ENCODE measurements around the gene GNG7.

DNA sequence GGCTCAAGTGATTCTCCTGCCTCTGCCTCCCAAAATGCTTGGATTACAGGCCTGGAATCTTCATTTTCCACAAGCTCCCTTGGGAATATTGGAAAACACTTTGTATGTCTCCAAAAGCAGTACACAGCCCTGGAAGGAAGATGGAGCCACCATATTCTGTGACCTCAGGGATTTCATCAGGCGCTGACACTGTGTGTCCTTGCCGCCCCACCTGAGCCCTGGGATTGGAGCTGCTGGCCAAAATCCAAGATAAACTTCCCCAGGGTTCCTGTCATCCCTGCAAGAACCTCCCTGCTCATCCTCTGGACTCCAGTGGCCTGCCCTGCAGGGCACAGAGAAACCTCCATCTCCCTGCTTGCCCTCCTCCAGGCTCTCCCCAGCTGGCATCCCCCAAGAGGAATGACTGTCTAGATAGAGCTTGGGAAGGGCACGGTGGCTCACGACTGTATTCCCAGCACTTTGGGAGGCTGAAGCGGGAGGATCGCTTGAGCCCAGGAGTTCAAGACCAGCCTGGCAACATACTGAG lies 1.3 kb upstream of the GNG7 start:
- TF ChIP-seq, protein P1, sequence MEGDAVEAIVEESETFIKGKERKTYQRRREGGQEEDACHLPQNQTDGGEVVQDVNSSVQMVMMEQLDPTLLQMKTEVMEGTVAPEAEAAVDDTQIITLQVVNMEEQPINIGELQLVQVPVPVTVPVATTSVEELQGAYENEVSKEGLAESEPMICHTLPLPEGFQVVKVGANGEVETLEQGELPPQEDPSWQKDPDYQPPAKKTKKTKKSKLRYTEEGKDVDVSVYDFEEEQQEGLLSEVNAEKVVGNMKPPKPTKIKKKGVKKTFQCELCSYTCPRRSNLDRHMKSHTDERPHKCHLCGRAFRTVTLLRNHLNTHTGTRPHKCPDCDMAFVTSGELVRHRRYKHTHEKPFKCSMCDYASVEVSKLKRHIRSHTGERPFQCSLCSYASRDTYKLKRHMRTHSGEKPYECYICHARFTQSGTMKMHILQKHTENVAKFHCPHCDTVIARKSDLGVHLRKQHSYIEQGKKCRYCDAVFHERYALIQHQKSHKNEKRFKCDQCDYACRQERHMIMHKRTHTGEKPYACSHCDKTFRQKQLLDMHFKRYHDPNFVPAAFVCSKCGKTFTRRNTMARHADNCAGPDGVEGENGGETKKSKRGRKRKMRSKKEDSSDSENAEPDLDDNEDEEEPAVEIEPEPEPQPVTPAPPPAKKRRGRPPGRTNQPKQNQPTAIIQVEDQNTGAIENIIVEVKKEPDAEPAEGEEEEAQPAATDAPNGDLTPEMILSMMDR (IDR thresholded peaks at IDR 0.05), result no peak
- TF ChIP-seq POLR2AphosphoS5 (IDR thresholded peaks at IDR 0.05) (no peak), POLR2A (IDR thresholded peaks at IDR 0.05) (no peak), EP300 (IDR thresholded peaks at IDR 0.05) (no peak)

Data from suprapubic skin (tissue), 4 donors.